Sigmoid colon (tissue), 4 donors: Measurements from ENCODE around the gene BSND.

ENCODE experiments used
- EP300 ChIP-seq, 4 donors: sonication (generic); formaldehyde crosslinking; IDR thresholded peaks; one replicate each; pipeline ENCODE4 v1.6.1; 2017; ENCODE audit warnings: antibody characterized with exemption in 4 of 4
- POLR2AphosphoS5 ChIP-seq, 4 donors: sonication (generic); formaldehyde crosslinking; IDR thresholded peaks; one replicate each; pipeline ENCODE4 v1.6.1; 2017; ENCODE audit warnings: antibody characterized with exemption in 4 of 4
- TF ChIP-seq, protein P1 (sequence below), 4 experiments: fragments of 450-650 bp in 3 of 4; fragments of 200-600 bp in 1 of 4; IDR thresholded peaks; one replicate each; pipeline ENCODE4 v1.5.1; 2016 to 2019; ENCODE audit warnings: antibody characterized with exemption in 4 of 4, mild to moderate bottlenecking in 3 of 4, moderate library complexity in 2 of 4

GRCh38 chr1:55054396-55054795, 55.7 kb downstream of the BSND start:
- TF ChIP-seq POLR2AphosphoS5 (IDR thresholded peaks at IDR 0.05), result no peak
- no peak for TF ChIP-seq EP300 (IDR thresholded peaks at IDR 0.05)
- TF ChIP-seq, protein P1, sequence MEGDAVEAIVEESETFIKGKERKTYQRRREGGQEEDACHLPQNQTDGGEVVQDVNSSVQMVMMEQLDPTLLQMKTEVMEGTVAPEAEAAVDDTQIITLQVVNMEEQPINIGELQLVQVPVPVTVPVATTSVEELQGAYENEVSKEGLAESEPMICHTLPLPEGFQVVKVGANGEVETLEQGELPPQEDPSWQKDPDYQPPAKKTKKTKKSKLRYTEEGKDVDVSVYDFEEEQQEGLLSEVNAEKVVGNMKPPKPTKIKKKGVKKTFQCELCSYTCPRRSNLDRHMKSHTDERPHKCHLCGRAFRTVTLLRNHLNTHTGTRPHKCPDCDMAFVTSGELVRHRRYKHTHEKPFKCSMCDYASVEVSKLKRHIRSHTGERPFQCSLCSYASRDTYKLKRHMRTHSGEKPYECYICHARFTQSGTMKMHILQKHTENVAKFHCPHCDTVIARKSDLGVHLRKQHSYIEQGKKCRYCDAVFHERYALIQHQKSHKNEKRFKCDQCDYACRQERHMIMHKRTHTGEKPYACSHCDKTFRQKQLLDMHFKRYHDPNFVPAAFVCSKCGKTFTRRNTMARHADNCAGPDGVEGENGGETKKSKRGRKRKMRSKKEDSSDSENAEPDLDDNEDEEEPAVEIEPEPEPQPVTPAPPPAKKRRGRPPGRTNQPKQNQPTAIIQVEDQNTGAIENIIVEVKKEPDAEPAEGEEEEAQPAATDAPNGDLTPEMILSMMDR (IDR thresholded peaks at IDR 0.05), result no peak
